ENCODE results near the gene GDF9.

- no peak for TF ChIP-seq CTCF (IDR thresholded peaks at IDR 0.05)
- no peak for TF ChIP-seq POLR2A (IDR thresholded peaks at IDR 0.05)
Measured at GRCh38 chr5:132838516-132839282, 27.6 kb downstream of the GDF9 start.

Measured in upper lobe of left lung (tissue), 4 donors.